ENCODE measurements around the gene IL17B. TPM values are rescaled to one million over a fixed set of nuclear protein-coding genes. Genes with fewer than 3 reads are reported as not detected.

IL17B gene
- total RNA-seq, 4 donors from 2014 or later: not detected

DNA sequence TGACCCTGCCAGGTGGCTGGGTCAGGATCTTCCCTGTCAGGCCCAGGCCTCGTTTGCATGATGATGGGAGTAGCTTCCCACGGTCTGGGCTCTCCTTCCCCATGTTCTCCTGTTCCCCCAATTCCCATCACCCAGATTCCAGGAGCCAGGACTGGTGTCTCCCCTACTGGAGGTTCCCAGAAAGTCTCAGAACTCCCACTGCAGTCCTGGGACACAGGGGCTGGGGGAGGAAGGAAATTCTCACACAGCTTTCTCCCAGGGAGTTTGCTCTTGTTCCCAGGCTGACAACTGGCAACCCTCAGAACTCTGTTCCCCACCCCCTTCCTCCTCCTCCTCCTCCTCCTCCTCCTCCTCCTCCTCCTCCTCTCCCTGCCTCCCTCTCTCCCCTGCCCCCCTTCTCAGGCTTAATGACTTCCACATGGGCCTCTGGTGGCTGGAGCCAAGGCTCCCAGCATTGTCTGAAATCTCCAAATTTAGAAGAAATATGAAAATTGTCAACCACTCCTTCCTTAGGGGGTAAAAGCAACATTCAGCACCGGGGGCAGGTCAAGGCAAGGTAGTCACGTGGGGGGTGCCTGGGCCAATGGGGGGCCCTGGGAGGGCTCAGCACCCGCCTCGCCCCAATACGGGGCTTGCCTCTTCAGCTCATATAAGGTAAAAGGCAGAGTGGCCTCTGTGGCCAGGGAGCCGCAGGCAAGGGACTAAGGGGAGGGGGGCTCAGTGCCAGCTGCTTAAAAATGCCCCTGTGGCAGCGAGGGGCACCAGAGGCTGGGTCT lies 27.3 kb upstream of the IL17B start:
- peak in 1 of 3 donors; percentile 72 for DNase-seq
- H3K4me3 ChIP-seq: peak overlapping the region; percentile 32 to 55 (median 43)
- TF ChIP-seq, protein P1, sequence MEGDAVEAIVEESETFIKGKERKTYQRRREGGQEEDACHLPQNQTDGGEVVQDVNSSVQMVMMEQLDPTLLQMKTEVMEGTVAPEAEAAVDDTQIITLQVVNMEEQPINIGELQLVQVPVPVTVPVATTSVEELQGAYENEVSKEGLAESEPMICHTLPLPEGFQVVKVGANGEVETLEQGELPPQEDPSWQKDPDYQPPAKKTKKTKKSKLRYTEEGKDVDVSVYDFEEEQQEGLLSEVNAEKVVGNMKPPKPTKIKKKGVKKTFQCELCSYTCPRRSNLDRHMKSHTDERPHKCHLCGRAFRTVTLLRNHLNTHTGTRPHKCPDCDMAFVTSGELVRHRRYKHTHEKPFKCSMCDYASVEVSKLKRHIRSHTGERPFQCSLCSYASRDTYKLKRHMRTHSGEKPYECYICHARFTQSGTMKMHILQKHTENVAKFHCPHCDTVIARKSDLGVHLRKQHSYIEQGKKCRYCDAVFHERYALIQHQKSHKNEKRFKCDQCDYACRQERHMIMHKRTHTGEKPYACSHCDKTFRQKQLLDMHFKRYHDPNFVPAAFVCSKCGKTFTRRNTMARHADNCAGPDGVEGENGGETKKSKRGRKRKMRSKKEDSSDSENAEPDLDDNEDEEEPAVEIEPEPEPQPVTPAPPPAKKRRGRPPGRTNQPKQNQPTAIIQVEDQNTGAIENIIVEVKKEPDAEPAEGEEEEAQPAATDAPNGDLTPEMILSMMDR (IDR thresholded peaks at IDR 0.05): no peak
- peak in 1 of 2 donors; percentile 43 for TF ChIP-seq POLR2A (IDR thresholded peaks at IDR 0.05)

DNA sequence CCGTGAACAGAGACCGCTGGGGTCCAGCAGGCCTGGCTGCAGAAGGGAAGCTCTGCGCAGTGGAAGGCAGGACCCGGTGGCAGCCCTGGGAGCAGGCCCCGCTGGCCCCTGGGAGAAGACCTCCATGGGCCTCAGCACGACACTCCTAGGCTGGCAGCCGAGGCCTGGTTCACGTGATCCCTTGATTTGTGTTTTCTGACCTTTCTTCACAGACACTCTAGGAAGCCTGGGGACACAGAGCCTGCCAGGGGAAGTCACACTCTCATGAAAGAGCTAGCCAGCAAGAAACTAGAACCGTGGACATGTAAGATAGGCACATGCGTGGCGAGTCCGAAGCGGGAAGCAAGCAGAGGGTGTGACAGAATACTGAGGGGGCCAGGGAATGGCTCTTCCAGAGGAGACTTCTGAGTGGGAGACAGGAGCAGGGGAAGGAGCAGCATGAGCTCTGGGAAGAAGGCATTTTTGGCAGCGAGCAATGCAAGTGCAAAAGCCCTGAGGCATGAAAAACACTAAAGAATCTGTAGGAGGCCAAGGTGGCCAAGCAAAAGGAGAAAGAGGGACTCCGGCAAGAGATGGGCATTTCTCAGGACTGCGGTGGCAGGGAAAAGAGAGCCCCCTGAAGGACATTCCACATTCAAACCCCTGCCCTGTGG lies 26.6 kb upstream of the IL17B start:
- Histone ChIP-seq H3K27me3 (no peaks in the 10 kb centered on the region), H3K36me3 (peaks cover 0 to 6% (median 0%) of the 10 kb centered on the region in 3 donors), H3K4me1 (no peaks in the 10 kb centered on the region), H3K9me3 (no peaks in the 10 kb centered on the region), H3K4me3 (peak overlapping the region in 1 of 4 donors; percentile 55), H3K27ac (peak overlapping the region; percentile 62 to 90 (median 79))
- no peak for DNase-seq
- TF ChIP-seq POLR2A (IDR thresholded peaks at IDR 0.05): no peak
- TF ChIP-seq, protein P1 (IDR thresholded peaks at IDR 0.05): no peak

More for the DNA sequence above, 27.3 kb upstream of the IL17B start:
- Histone ChIP-seq H3K27me3 (no peaks in the 10 kb centered on the region), H3K36me3 (peaks cover 0 to 6% (median 0%) of the 10 kb centered on the region in 3 donors), H3K27ac (peak overlapping the region; percentile 67 to 90 (median 79)), H3K4me1 (no peaks in the 10 kb centered on the region), H3K9me3 (no peaks in the 10 kb centered on the region)

GRCh38 chr5:149404746-149405549 lies 25.9 kb upstream of the IL17B start:
- Histone ChIP-seq H3K9me3 (no peaks in the 10 kb centered on the region), H3K27ac (peak overlapping the region; percentile 62 to 90 (median 79)), H3K4me1 (no peaks in the 10 kb centered on the region), H3K27me3 (no peaks in the 10 kb centered on the region), H3K36me3 (peaks cover 0 to 6% (median 0%) of the 10 kb centered on the region in 3 donors), H3K4me3 (no peak overlapping the region)
- no peak for DNase-seq
- no peak for TF ChIP-seq POLR2A (IDR thresholded peaks at IDR 0.05)
- TF ChIP-seq, protein P1 (IDR thresholded peaks at IDR 0.05): no peak

DNA sequence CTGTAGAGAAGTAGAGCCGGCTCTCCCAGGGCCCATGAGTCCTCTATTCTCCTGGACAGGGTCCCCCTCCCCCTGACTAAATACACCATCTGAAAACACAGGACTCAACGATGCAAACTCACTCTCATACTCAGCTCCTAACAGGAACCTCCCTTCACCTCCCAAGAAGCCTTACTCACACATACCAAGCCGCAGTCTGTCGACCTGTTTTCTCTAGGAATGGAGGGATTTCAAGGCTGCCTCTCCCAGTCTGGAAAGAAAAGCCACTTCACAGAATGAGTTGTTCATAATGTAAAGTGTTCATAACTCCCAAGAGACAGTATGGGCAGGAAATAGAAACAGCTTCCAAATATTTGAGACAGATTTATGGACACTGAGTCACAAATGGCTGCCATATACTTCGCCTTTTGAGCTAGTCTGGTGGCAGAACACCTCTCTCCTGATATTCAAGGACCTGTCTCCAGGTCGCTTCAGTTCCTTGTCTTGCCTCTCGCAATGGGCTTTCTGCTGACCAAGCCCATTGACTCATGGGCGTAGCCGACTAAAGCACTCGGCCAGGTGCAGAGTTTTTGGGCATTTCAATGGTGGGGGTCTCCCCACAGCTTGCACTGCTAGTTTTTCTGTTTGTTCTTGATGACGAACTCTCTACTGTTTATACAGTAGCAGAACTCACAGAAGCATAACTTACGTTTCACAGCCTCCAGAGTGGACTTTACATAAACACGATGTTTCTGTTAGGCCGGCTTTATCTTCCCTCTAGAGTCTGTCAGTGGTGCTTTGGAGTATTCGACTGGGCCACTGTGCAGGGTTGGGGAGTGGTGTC lies 25.0 kb upstream of the IL17B start:
- TF ChIP-seq, protein P1 (IDR thresholded peaks at IDR 0.05): no peak
- no peaks in the 10 kb centered on the region for H3K27me3 ChIP-seq
- no peak for DNase-seq
- H3K4me1 ChIP-seq: no peaks in the 10 kb centered on the region
- peak overlapping the region in 3 of 4 donors; percentile 62 to 90 (median 86) for H3K27ac ChIP-seq
- H3K9me3 ChIP-seq: no peaks in the 10 kb centered on the region
- peaks cover 0 to 3% (median 0%) of the 10 kb centered on the region in 3 donors for H3K36me3 ChIP-seq
- no peak overlapping the region for H3K4me3 ChIP-seq

- H3K27ac ChIP-seq: no peak overlapping the region
- no peaks in the 10 kb centered on the region for H3K9me3 ChIP-seq
- TF ChIP-seq, protein P1 (IDR thresholded peaks at IDR 0.05): no peak
- no peak for TF ChIP-seq POLR2A (IDR thresholded peaks at IDR 0.05)
- H3K36me3 ChIP-seq: no peaks in the 10 kb centered on the region
- no peaks in the 10 kb centered on the region for H3K27me3 ChIP-seq
- no peak overlapping the region for H3K4me3 ChIP-seq
- H3K4me1 ChIP-seq: no peaks in the 10 kb centered on the region
- no peak for DNase-seq
Observed at GRCh38 chr5:149402291-149402690, 23.2 kb upstream of the IL17B start.

Data from Peyer's patch (tissue), 4 donors.